ENCODE measurements around the gene UBFD1. TPM values are rescaled to one million over a fixed set of nuclear protein-coding genes. Genes with fewer than 3 reads are reported as not detected.

UBFD1 gene
- total RNA-seq, 1 donor, result 137 TPM

- DNase-seq (ENCODE audit: low read depth), result no peak
- H3K4me3 ChIP-seq (ENCODE audit: low read depth, low read length), result no peak overlapping the region
- TF ChIP-seq CTCF (IDR thresholded peaks at IDR 0.05; ENCODE audit: insufficient read depth, low read depth, low read length), result no peak
These were observed 45.8 kb upstream of the UBFD1 start for GRCh38 chr16:23511731-23512130.

- TF ChIP-seq CTCF (IDR thresholded peaks at IDR 0.05; ENCODE audit: insufficient read depth, low read depth, low read length), result no peak
- H3K4me3 ChIP-seq (ENCODE audit: low read depth, low read length), result no peak overlapping the region
- no peak for DNase-seq (ENCODE audit: low read depth)
These were observed 45.3 kb upstream of the UBFD1 start for GRCh38 chr16:23512168-23512695.

GRCh38 chr16:23514381-23515152 is 43.0 kb upstream of the UBFD1 start:
- DNase-seq (ENCODE audit: low read depth), result no peak
- no peak overlapping the region for H3K4me3 ChIP-seq (ENCODE audit: low read depth, low read length)
- TF ChIP-seq CTCF (IDR thresholded peaks at IDR 0.05; ENCODE audit: insufficient read depth, low read depth, low read length), result no peak

- no peak for TF ChIP-seq CTCF (IDR thresholded peaks at IDR 0.05; ENCODE audit: insufficient read depth, low read depth, low read length)
- no peak for DNase-seq (ENCODE audit: low read depth)
- H3K4me3 ChIP-seq (ENCODE audit: low read depth, low read length), result no peak overlapping the region
These were observed 41.6 kb upstream of the UBFD1 start for GRCh38 chr16:23515881-23516280.

DNA sequence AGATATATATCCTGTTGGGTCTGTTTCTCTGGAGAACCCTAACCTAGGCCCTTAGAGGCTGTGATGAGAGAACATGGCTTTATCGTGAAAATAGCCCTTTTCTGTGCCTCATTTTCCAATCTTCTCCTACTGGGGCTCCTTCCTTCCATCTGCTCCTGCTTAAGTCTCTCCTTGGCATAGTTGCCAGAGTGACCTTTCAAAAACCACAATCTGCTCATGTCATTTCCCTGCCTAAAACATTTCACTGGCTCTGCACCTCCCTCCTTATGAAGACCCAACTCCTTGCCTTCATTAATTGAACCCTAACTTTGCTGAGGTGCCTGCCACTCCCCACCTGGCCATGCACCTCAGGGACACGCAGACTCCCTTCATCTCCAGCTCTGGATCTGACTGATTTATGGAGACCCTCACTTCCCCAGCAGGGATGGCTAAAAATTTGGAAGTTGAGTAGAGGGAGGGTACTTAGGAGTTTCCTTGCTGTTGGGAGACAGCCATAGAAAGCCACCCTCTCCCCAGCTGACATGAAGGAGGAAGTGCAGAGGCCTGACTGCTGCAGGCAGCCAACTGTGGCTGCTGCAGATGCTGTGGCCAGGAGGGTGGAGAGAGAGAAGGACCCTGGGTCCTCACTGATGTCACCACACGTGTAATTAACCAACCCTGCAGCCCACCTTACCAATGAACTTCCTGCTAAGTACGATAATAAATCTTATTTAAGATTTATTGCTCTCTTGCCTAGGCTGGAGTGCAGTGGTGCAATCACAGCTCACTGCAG is 41.0 kb upstream of the UBFD1 start:
- DNase-seq (ENCODE audit: low read depth), result no peak
- TF ChIP-seq CTCF (IDR thresholded peaks at IDR 0.05; ENCODE audit: insufficient read depth, low read depth, low read length), result no peak
- no peak overlapping the region for H3K4me3 ChIP-seq (ENCODE audit: low read depth, low read length)

- H3K4me3 ChIP-seq (ENCODE audit: low read depth, low read length), result no peak overlapping the region
- no peak for TF ChIP-seq CTCF (IDR thresholded peaks at IDR 0.05; ENCODE audit: insufficient read depth, low read depth, low read length)
- no peak for DNase-seq (ENCODE audit: low read depth)
These were observed 39.1 kb upstream of the UBFD1 start for GRCh38 chr16:23518435-23518891.
